Activated naive CD4-positive, alpha-beta T cell (primary cell): ENCODE results near the gene SPIRE1.
"Not testable (repeated sequence)": the region's sequence is repeated elsewhere in the genome, so short reads cannot be mapped to it uniquely, and the experiment has no call there.

Experiments used
- DNase-seq, 4 experiments: peaks; one replicate each; lab custom pipeline; 2025; lab: John Stamatoyannopoulos, UW

SPIRE1 gene

DNA sequence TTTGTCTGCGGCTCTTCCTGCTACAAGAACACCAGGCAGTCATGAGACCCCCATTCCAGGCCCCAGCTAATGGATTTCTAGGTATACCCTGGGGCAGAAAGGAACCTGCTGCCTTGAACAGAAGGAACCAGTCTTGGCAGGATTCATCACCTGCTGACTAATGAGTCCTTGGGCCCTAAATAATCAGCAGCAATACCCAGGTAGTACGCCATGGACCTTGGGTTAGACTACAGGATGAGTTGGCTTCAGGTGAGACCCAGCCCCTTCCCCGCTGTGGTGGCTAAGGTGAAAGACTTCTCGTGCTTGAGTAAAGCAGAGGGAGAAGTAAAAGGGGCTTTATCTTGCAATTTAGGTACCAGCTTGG, 105.0 kb downstream of the SPIRE1 start:
- no peak for DNase-seq

GRCh38 chr18:12551943-12552878, 105.7 kb downstream of the SPIRE1 start:
- not testable (repeated sequence) for DNase-seq

DNA sequence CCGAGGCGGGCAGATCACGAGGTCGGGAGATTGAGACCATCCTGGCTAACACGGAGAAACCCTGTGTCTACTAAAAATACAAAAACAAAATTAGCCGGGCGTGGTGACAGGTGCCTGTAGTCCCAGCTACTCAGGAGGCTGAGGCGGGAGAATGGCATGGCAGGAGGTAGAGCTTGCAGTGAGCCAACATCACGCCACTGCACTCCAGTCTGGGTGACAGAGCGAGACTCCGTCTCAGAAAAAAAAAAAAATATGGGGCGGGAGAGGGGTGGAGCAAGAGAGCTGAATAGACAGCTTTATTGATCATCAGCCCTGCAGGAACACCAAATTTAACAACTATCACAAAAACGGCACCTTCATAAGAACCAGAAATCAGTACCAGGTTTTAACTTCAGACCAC, 106.4 kb downstream of the SPIRE1 start:
- DNase-seq, result not testable (repeated sequence)

GRCh38 chr18:12543697-12544096, 114.2 kb downstream of the SPIRE1 start:
- DNase-seq, result no peak

- no peak for DNase-seq
Observed at GRCh38 chr18:12540751-12541150, 117.2 kb downstream of the SPIRE1 start.

- not testable (repeated sequence) for DNase-seq
Observed at GRCh38 chr18:12539158-12539557, 118.7 kb downstream of the SPIRE1 start.

- DNase-seq, result no peak
Observed at GRCh38 chr18:12534820-12535219, 123.1 kb downstream of the SPIRE1 start.

DNA sequence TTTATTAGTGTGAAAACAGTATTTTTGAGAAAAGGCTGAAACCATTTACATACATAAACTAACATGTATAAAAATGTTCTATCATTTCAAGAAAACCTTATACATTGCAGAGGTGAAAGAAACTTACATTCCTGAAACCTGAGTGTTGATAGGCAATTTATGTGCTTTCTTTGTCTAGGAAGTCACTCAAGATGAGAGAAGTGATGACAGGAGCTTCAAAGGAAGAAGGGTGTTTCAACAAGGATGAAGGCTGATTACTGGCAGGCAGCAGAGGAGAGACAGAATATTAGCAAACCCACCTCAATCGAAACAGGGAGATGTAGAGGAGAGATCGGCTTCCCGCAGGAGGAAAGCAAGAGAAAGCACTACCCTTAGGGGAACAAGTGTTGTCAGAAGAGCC, 125.2 kb downstream of the SPIRE1 start:
- DNase-seq, result no peak

GRCh38 chr18:12531749-12532148, 126.2 kb downstream of the SPIRE1 start:
- DNase-seq, result no peak

DNA sequence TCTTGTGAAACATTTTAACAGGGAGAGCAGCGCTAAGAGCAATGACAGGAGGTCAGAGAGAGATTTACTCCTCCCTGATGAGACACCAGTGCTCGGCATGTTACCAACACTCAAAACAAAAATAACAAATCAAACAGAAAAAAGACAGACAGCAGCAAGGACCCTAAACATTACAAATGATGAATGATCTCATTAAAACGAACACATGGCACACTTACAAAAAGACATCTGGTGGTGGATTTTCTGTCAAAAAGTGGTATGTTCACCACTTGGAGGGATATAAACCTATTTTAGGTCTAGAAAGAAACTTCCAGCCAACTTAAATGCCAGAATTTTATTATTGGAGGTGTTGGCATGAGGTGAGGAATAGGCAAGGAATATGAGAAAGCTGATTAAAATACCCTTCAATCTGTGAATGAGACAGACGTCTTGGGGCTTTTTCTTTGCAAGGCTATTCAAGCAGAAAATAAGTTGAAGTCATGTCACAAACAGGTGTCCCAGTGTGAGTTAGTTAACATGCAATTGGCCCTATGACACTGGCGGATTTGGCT, 137.4 kb downstream of the SPIRE1 start:
- DNase-seq, result no peak

DNA sequence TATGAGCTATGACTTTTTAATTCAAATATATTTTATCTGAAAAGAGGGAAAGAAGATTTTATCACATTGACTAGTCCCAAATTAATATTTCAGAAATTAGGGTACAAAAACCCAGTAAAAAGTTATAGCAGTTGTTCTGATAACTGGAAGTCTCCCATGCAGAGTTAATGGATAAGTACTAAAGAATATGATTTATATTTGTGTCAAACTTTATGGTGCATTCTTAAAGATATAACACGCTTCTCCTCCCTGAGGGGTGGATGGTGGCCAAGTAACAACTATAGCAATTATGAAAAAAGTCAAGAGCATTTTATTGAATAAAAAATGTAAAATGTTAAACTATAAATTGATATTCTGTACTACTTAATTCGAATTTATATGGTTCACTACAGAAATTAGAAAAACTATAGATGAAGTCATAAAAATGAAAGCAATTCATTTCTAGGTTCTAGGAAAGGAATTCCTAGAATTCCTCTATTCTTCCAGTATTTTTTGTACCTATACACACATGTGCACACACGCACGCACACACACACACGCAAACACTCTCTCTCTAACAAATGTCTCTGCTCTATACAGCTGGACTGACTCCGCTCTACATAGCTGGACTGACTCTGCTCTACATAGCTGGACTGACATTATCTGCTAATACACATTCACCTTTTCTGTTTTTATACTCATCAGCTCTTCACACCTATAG, 138.9 kb downstream of the SPIRE1 start:
- DNase-seq, result no peak

DNA sequence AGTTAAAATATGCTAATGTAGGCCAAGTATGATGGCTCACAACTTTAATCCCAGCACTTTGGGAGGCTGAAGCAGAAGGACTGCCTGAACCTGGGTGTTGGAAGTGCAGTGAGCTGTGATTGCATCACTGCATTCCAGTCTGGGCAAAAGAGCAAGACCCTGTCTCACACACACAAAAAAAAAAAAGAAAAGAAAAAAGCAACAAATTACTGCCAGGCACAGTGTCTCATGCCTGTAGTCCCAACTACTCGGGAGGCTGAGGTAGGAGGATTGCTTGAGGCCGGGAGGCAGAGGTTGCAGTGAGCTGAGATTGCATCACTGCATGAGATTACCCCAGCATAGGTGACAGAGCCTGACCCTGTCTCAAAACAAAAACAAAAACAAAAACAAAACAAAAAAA, 139.6 kb downstream of the SPIRE1 start:
- no peak for DNase-seq

DNA sequence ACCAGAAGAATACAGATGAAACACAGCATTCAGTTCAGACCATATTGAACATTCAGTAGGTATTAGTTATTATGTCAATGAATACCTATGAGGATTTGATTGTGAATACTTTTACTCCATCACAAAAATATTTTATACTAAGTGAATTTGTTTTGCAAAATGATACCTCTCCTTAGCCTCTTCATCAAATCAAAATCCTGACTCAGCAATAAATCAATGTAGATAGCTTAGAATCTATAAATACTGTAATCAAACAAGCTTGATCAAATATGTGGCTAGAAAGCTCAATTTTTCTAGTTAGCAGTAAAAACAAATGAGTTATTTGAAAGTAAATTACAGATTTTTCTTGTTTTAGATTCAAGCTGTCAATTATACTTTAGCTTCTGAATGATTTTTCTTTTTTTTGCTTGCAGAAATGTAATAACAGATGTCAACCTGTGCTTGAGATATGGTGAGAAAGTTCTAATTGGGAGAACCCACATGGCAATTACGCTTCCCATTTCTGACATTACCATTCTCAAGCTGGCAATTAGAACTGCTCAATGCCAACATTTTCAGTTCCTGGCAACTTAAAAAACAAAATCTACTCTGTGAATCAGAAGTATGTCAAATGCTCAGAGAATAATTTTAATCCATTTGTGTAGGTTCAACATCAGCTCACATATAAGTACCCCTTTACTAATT, 140.6 kb downstream of the SPIRE1 start:
- DNase-seq, result no peak

GRCh38 chr18:12516049-12516630, 141.8 kb downstream of the SPIRE1 start:
- DNase-seq, result no peak

- no peak for DNase-seq
Observed at GRCh38 chr18:12515550-12515949, 142.4 kb downstream of the SPIRE1 start.

DNA sequence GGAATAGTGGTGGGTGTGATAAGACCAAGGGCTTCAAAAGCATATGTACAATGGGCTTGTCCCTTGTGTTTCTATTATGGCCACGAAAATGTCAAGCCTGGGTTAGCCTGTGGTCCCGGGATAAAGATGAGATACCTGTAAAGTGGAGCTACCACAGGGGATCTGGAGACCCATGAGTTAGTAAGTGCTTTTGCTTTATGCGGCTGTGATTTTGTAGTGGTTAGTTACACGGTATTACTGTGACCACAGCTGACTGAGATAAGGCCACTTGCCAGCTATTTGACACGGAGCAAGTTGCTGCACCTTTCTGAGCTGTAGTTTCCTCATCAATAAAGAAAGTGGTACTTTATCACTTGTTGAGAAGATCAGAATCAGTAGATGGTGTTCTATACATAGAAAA, 150.9 kb downstream of the SPIRE1 start:
- DNase-seq, result no peak

DNA sequence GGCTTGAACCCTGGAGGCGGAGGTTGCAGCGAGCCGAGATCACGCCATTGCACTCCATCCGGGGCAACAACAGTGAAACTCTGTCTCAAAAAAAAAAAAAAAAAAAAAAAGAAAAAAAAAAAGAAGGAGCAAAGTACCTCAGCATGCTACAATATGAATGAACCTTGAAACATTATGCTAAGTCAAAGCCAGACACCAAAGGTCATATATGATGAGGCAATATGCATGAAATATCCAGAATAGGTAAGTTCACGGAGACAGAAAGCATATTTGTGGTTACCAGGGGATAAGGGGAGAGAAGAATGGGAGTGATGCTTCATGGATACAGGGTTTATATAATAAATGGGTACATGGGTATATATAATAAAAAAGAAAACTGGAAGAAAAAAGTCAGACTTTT, 156.9 kb downstream of the SPIRE1 start:
- no peak for DNase-seq

GRCh38 chr18:12497839-12498238, 160.1 kb downstream of the SPIRE1 start:
- DNase-seq, result no peak

DNA sequence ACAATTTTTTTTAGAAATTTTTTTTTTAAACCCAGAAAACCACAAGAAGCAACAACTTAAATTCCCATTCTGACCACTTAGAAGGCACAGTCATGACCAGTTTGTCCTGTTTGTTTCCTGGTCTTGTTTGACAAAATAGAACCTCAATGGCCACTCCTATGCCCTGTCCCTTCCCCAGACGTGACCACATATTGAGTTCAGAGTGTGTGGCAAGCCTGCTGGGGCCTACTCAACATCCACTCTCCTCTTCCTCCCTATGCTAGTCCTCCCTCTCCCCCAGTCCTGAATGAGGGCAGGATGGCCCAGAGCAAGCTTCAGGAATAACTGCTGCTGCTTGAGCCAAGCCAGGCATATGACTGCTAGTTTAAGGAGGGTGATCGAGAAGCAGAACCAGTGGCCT, 160.6 kb downstream of the SPIRE1 start:
- DNase-seq, result no peak

DNA sequence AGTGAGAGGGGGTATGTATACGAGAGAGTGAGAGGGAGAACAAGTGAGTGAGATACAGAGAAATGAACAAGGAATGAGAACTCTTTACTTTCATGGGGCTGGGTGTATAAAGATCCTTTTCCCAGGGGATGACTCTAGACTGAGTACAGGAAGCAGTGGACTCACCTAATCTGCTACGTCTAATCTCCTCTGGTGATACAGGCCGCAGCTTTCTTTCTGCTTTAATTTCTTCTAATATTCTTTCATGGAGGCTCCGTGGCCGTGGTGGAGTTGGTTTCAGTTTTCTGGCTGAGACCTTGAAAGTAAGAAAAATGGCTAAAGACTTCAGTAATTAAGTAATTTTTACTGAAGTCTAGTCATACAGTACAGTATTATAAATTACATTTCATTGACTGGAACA, 165.0 kb downstream of the SPIRE1 start:
- DNase-seq, result no peak

- no peak for DNase-seq
Observed at GRCh38 chr18:12491611-12492435, 166.1 kb downstream of the SPIRE1 start.
